ENCODE results near the gene ARHGAP45.

ARHGAP45 gene

DNA sequence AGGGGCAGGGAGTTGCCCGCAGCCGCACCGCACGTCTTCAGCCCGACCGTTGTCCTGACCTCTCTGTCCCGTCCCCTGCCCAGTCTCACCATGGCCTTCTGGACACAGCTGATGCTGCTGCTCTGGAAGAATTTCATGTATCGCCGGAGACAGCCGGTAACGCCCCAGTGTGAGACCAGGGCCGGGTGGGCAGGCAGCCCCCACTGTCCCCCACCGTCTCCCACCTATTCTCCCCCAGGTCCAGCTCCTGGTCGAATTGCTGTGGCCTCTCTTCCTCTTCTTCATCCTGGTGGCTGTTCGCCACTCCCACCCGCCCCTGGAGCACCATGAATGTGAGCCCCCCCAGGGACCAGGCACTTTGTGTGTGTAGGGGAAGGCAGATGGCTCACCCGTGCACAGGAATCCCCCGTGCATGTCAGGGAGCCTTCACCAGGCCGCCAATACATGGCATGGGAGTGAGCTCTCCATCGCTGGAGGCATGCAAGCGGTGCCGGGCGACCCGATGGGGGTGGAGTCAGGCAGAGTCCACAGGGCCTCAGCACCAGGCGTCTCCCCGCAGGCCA, 25.6 kb upstream of the ARHGAP45 start:
- Histone ChIP-seq H4K20me1 (ENCODE audit: insufficient read depth, low read length) (peaks cover 5% of the 10 kb centered on the region; the same call in 1 of the 2 replicates), H3K4me3 (ENCODE audit: low read length) (peak overlapping the region; percentile 82), H3K27ac (ENCODE audit: low read length) (no peak overlapping the region), H3K4me2 (ENCODE audit: low read length) (peak overlapping the region; percentile 95), H3K36me3 (replicated peaks; ENCODE audit: low read depth, low read length) (peaks cover 23% of the 10 kb centered on the region), H3K4me1 (ENCODE audit: low read length) (peaks cover 37% of the 10 kb centered on the region), H3K9ac (ENCODE audit: low read length) (peak overlapping the region; percentile 25; the same call in 1 of the 2 replicates), H3K9me3 (ENCODE audit: insufficient read depth, low read length) (no peaks in the 10 kb centered on the region), H3K79me2 (ENCODE audit: low read length) (peaks cover 13% of the 10 kb centered on the region; the same call in 1 of the 2 replicates), H3K27me3 (ENCODE audit: low read depth, low read length) (no peaks in the 10 kb centered on the region), H2AFZ (ENCODE audit: low read depth, low read length) (no peak overlapping the region)
- TF ChIP-seq EZH2phosphoT487 (IDR thresholded peaks at IDR 0.05; ENCODE audit: low read depth) (no peak), CTCF (IDR thresholded peaks at IDR 0.05; ENCODE audit: low read depth, low read length) (no peak)

GRCh38 chr19:1041835-1042685, 24.9 kb upstream of the ARHGAP45 start:
- no peaks in the 10 kb centered on the region for H3K27me3 ChIP-seq (ENCODE audit: low read depth, low read length)
- H3K9me3 ChIP-seq (ENCODE audit: insufficient read depth, low read length) = no peaks in the 10 kb centered on the region
- peaks cover 11% of the 10 kb centered on the region; the same call in 1 of the 2 replicates for H3K79me2 ChIP-seq (ENCODE audit: low read length)
- H3K9ac ChIP-seq (ENCODE audit: low read length) = no peak overlapping the region
- no peak overlapping the region for H3K4me2 ChIP-seq (ENCODE audit: low read length)
- H3K36me3 ChIP-seq (replicated peaks; ENCODE audit: low read depth, low read length) = peaks cover 26% of the 10 kb centered on the region
- H3K27ac ChIP-seq (ENCODE audit: low read length) = no peak overlapping the region
- TF ChIP-seq CTCF (IDR thresholded peaks at IDR 0.05; ENCODE audit: low read depth, low read length) (no peak), EZH2phosphoT487 (IDR thresholded peaks at IDR 0.05; ENCODE audit: low read depth) (no peak)
- peaks cover 31% of the 10 kb centered on the region for H3K4me1 ChIP-seq (ENCODE audit: low read length)
- no peak overlapping the region for H3K4me3 ChIP-seq (ENCODE audit: low read length)
- peaks cover 5% of the 10 kb centered on the region; the same call in 1 of the 2 replicates for H4K20me1 ChIP-seq (ENCODE audit: insufficient read depth, low read length)
- no peak overlapping the region for H2AFZ ChIP-seq (ENCODE audit: low read depth, low read length)

- Histone ChIP-seq H3K9ac (ENCODE audit: low read length) (no peak overlapping the region), H4K20me1 (ENCODE audit: insufficient read depth, low read length) (peaks cover 5% of the 10 kb centered on the region; the same call in 1 of the 2 replicates), H2AFZ (ENCODE audit: low read depth, low read length) (no peak overlapping the region), H3K9me3 (ENCODE audit: insufficient read depth, low read length) (no peaks in the 10 kb centered on the region), H3K27ac (ENCODE audit: low read length) (no peak overlapping the region), H3K4me2 (ENCODE audit: low read length) (no peak overlapping the region), H3K27me3 (ENCODE audit: low read depth, low read length) (no peaks in the 10 kb centered on the region), H3K4me1 (ENCODE audit: low read length) (peaks cover 23% of the 10 kb centered on the region), H3K79me2 (ENCODE audit: low read length) (peaks cover 11% of the 10 kb centered on the region; the same call in 1 of the 2 replicates), H3K36me3 (replicated peaks; ENCODE audit: low read depth, low read length) (peaks cover 34% of the 10 kb centered on the region), H3K4me3 (ENCODE audit: low read length) (no peak overlapping the region)
- TF ChIP-seq CTCF (IDR thresholded peaks at IDR 0.05; ENCODE audit: low read depth, low read length) (no peak), EZH2phosphoT487 (IDR thresholded peaks at IDR 0.05; ENCODE audit: low read depth) (no peak)
Measured at GRCh38 chr19:1042689-1043511, 24.1 kb upstream of the ARHGAP45 start.
